Trophoblast cell (in vitro differentiated cells and primary cell): ENCODE data around the gene UGT2B15.
"Not testable (repeated sequence)": the region's sequence is repeated elsewhere in the genome, so short reads cannot be mapped to it uniquely, and the experiment has no call there.

Experiments used
- DNase-seq, 2 donors: peaks; one replicate each; pipeline ENCODE4 v3.0.0-alpha.2; 2016
- H2AFZ ChIP-seq: 2 replicates; pipeline ENCODE4 v1.6.1; 2013; ENCODE audit warnings: low read length, moderate library complexity, mild to moderate bottlenecking; ENCODE audit not compliant: insufficient read depth, poor library complexity
- H2AK5ac ChIP-seq: 2 replicates; pipeline ENCODE4 v1.6.1; 2013; ENCODE audit warnings: mild to moderate bottlenecking, low read length
- H2BK120ac ChIP-seq: 2 replicates; pipeline ENCODE4 v1.6.1; 2013; ENCODE audit warnings: low read length, mild to moderate bottlenecking, moderate library complexity; ENCODE audit not compliant: insufficient read depth, poor library complexity
- H2BK12ac ChIP-seq: 2 replicates; pipeline ENCODE4 v1.6.1; 2013; ENCODE audit warnings: mild to moderate bottlenecking, low read length, moderate library complexity
- H2BK5ac ChIP-seq: 2 replicates; pipeline ENCODE4 v1.6.1; 2013; ENCODE audit warnings: low read length, low read depth, moderate library complexity, mild to moderate bottlenecking; ENCODE audit not compliant: poor library complexity
- H3K14ac ChIP-seq: 2 replicates; pipeline ENCODE4 v1.6.1; 2013; ENCODE audit warnings: mild to moderate bottlenecking, low read length
- H3K18ac ChIP-seq: 2 replicates; pipeline ENCODE4 v1.6.1; 2013; ENCODE audit warnings: mild to moderate bottlenecking, low read length
- H3K23ac ChIP-seq: 2 replicates; pipeline ENCODE4 v1.6.1; 2013; ENCODE audit warnings: low read length
- H3K27ac ChIP-seq: 2 replicates; pipeline ENCODE4 v1.5.1; 2013; ENCODE audit warnings: low read depth, mild to moderate bottlenecking, inconsistent platforms, low read length, moderate library complexity
- H3K27me3 ChIP-seq: 2 replicates; pipeline ENCODE4 v1.6.1; 2013; ENCODE audit warnings: inconsistent platforms, mild to moderate bottlenecking, low read length, moderate library complexity; ENCODE audit not compliant: insufficient read depth
- H3K36me3 ChIP-seq, 2 experiments: 1 replicate in 1 of 2; 2 replicates in 1 of 2; pipeline ENCODE4 v1.6.1; 2013; ENCODE audit warnings: low read length in 2 of 2, mild to moderate bottlenecking in 2 of 2, moderate library complexity in 1 of 2; ENCODE audit not compliant: insufficient read depth in 2 of 2, control insufficient read depth in 1 of 2
- H3K4ac ChIP-seq: 2 replicates; pipeline ENCODE4 v1.6.1; 2013; ENCODE audit warnings: low read depth, mild to moderate bottlenecking, low read length, moderate library complexity
- H3K4me1 ChIP-seq, 2 experiments: 1 replicate in 1 of 2; 2 replicates in 1 of 2; pipeline ENCODE4 v1.6.1; 2013; ENCODE audit warnings: low read length in 2 of 2, mild to moderate bottlenecking in 2 of 2, moderate library complexity in 1 of 2; ENCODE audit not compliant: insufficient read depth in 2 of 2, control insufficient read depth in 1 of 2
- H3K4me2 ChIP-seq: 2 replicates; pipeline ENCODE4 v1.6.1; 2013; ENCODE audit warnings: inconsistent platforms, mild to moderate bottlenecking, low read length, moderate library complexity
- H3K4me3 ChIP-seq: 2 replicates; pipeline ENCODE4 v1.5.1; 2013; ENCODE audit warnings: mild to moderate bottlenecking, low read depth, low read length, inconsistent platforms
- H3K79me1 ChIP-seq: one replicate; pipeline ENCODE4 v1.6.1; 2013; ENCODE audit warnings: low read length
- H3K79me2 ChIP-seq: 2 replicates; pipeline ENCODE4 v1.6.1; 2013; ENCODE audit warnings: low read length, mild to moderate bottlenecking; ENCODE audit not compliant: control insufficient read depth, insufficient read depth, poor library complexity
- H3K9ac ChIP-seq: 2 replicates; pipeline ENCODE4 v1.6.1; 2013; ENCODE audit warnings: mild to moderate bottlenecking, low read length
- H3K9me3 ChIP-seq: 2 replicates; pipeline ENCODE4 v1.6.1; 2013; ENCODE audit warnings: low read depth, mild to moderate bottlenecking, control low read depth, inconsistent platforms, low read length; ENCODE audit not compliant: insufficient read depth
- H4K12ac ChIP-seq: 2 replicates; pipeline ENCODE4 v1.6.1; 2013; ENCODE audit warnings: low read depth, mild to moderate bottlenecking, low read length, moderate library complexity
- H4K8ac ChIP-seq: 2 replicates; pipeline ENCODE4 v1.6.1; 2013; ENCODE audit warnings: low read depth, mild to moderate bottlenecking, low read length, moderate library complexity
- H4K91ac ChIP-seq: one replicate; pipeline ENCODE4 v1.6.1; 2013; ENCODE audit warnings: low read depth, mild to moderate bottlenecking, low read length, moderate library complexity
- WGBS: extraction: QIAGEN DNeasy Blood & Tissue Kit; methylation state at CpG from one replicate; pipeline ENCODE4 v1.1.7; 2013; ENCODE audit warnings: missing lambda C conversion rate; ENCODE audit not compliant: insufficient read length, insufficient coverage; ENCODE audit errors: extremely low coverage; 5-methylcytosine and 5-hydroxymethylcytosine counted together

The UGT2B15 gene

DNA sequence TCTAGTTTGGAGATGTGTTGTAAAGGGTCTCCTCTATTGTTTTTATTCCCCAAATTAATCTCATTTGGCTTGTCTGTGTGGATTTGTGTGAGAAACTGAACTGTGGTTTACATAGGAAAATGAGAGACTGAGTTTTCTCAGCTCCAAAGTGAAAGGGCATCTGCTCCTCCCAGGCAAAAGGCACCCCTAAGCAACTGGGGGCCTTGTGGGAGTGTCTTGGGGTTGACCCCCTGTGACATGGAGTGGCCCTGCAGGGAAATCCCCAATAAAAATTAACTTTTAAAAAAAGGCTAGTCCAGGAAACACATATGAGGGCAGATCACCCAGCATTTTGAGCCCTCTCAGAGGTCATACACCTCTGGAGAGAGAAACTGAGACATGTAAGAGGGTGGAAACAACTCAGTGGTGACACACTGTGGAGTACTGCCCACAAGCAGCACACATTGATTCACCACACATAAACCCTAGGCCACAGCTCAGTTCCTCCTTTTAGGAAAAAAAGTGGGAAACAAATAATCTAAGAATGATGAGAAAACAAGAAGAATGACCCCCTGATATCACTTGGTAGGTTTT lies 13.3 kb downstream of the UGT2B15 start:
- not testable (repeated sequence) for H3K79me1 ChIP-seq, H3K9ac ChIP-seq, H2AFZ ChIP-seq, H3K23ac ChIP-seq, H3K14ac ChIP-seq, H3K4me1 ChIP-seq, H3K36me3 ChIP-seq, H3K4me2 ChIP-seq, H3K4me3 ChIP-seq, H3K27me3 ChIP-seq, H3K79me2 ChIP-seq, H2BK12ac ChIP-seq, H4K12ac ChIP-seq, H2BK120ac ChIP-seq, DNase-seq, H3K18ac ChIP-seq, H3K9me3 ChIP-seq, H2AK5ac ChIP-seq, H3K4ac ChIP-seq
- peak overlapping the region; percentile 68 for H4K91ac ChIP-seq
- H2BK5ac ChIP-seq: peak overlapping the region; percentile 79
- peak overlapping the region; percentile 74 for H3K27ac ChIP-seq
- peak overlapping the region; percentile 38 for H4K8ac ChIP-seq

DNA sequence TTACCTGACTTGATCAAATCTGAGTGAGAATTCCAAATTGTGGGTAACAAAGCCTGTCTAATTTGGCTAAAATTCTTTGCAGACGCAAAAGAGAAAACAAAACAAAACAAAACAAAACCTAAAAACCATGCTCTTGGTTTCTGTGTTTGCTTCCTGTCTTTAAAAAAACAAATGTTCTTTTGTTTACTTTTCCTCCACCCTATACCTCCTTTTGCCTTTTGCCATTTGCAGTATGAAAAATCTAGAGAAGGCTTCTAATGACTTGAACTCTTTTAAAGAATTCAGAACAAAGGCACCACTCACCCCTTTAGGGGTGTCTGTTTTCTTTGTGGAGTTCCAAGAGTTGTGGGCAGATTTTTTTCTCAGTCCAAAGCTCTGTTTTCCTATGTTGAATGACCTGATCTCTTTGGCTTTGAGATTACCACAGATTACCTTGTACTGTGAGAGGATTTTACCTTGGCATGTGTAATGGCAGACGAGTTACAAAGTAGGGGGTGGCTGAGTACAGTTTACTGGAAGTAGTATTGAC lies 13.9 kb downstream of the UGT2B15 start:
- not testable (repeated sequence) for H3K9me3 ChIP-seq, H3K27me3 ChIP-seq, H2BK5ac ChIP-seq, H3K23ac ChIP-seq, H3K79me1 ChIP-seq, H3K9ac ChIP-seq, H3K4me1 ChIP-seq, H4K12ac ChIP-seq, H3K4ac ChIP-seq, H3K36me3 ChIP-seq, H3K14ac ChIP-seq, H3K18ac ChIP-seq, H4K8ac ChIP-seq, H3K4me3 ChIP-seq, H2AFZ ChIP-seq, H2AK5ac ChIP-seq, H2BK120ac ChIP-seq, H2BK12ac ChIP-seq, H3K79me2 ChIP-seq, H3K4me2 ChIP-seq, H4K91ac ChIP-seq, DNase-seq
- WGBS: no CpG with 5 or more reads among the region's 2 CpGs
- H3K27ac ChIP-seq: peak overlapping the region; percentile 74

DNA sequence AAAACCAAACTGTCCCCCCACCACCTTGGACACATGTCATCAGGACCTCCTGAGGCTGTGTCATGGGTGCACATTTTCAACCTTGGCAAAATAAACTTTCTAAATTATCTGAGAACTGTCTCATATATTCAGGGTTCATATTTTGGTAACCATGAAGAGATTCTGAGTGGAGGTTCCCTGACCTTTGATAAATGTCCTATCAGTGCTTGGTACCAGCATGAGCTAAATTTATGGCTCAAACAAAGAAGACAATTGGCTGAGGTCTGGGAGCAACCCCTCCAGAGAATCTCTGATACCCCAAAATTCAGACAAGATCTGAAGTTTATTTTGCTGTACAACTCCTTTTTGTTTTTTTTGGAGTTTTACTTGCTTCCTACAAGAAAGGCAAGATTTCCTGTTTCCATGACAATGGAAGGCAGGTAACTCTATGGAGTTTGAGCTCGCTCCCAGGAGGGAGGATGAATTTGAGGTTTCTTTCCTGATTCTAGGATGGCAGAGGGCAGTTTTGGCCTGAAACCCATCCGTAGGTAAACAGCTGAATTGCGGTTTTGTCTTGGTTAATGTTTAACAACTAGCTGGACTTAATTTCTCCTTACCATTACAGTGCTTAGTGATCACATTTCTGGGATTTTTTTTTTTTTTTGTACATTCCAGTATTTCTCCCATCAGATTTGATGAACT lies 14.5 kb downstream of the UGT2B15 start:
- no peak overlapping the region for H2BK120ac ChIP-seq
- no CpG with 5 or more reads among the region's 3 CpGs for WGBS
- peak overlapping the region; percentile 80 for H4K91ac ChIP-seq
- peak overlapping the region; percentile 1 for H3K27ac ChIP-seq
- H3K79me2 ChIP-seq: no peaks in the 10 kb centered on the region
- H2AFZ ChIP-seq: no peak overlapping the region
- H3K18ac ChIP-seq: no peak overlapping the region
- H3K4me1 ChIP-seq: no peaks in the 10 kb centered on the region
- no peaks in the 10 kb centered on the region for H3K36me3 ChIP-seq
- H4K8ac ChIP-seq: no peak overlapping the region
- H3K4me3 ChIP-seq: no peak overlapping the region
- peak overlapping the region; percentile 69 for H2BK12ac ChIP-seq
- no peak for DNase-seq
- H3K4ac ChIP-seq: no peak overlapping the region
- H2AK5ac ChIP-seq: no peak overlapping the region
- no peak overlapping the region for H3K4me2 ChIP-seq
- no peak overlapping the region for H3K14ac ChIP-seq
- H3K27me3 ChIP-seq: no peaks in the 10 kb centered on the region
- no peaks in the 10 kb centered on the region for H3K9me3 ChIP-seq
- H3K79me1 ChIP-seq: peaks cover 1% of the 10 kb centered on the region
- no peak overlapping the region for H4K12ac ChIP-seq
- H2BK5ac ChIP-seq: peak overlapping the region; percentile 52
- H3K9ac ChIP-seq: no peak overlapping the region
- H3K23ac ChIP-seq: no peak overlapping the region

DNA sequence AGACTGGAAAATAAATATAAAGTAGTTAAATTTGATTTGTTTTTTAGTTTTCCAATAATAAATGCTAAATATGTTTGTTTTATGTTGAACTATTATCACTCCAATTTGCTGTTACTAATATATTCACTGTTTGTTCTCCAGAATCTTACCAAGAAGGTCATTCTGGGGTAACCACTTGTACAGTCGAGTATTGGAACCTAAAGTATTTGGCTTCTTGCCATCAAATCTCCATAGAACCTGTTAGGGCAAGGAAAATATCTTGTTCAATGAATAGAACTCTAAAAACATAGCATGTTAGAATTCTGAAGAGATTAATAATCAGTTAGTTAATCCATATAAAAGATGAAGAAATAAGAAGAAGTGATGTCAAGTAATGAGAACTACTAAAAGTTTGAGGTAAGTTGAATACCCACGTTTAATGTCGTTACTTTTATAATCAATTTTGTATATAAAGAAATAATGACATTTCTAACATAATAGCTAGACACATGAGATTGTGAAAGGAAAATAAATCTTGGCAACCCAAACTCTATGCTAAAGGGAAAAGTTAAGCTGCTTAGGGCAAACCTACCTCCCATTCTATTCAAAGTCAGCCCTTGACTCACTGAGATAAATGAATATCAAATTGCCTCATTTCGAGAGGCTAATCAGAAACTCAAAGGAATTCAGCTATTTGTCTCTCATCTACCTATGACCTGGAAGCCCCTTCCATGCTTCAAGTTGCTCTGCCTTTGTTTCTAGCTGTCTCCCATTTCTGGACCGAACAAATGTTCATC lies 15.3 kb downstream of the UGT2B15 start:
- Histone ChIP-seq H3K4ac (no peak overlapping the region), H3K4me2 (no peak overlapping the region), H4K91ac (peak overlapping the region; percentile 32), H3K23ac (no peak overlapping the region), H3K27me3 (no peaks in the 10 kb centered on the region), H4K12ac (no peak overlapping the region), H3K4me1 (no peaks in the 10 kb centered on the region), H3K18ac (no peak overlapping the region), H2AK5ac (no peak overlapping the region), H3K27ac (no peak overlapping the region), H3K4me3 (no peak overlapping the region), H2BK120ac (no peak overlapping the region), H2AFZ (no peak overlapping the region), H4K8ac (no peak overlapping the region), H3K79me1 (peaks cover 1% of the 10 kb centered on the region), H3K14ac (no peak overlapping the region), H3K9ac (no peak overlapping the region), H3K9me3 (no peaks in the 10 kb centered on the region), H3K36me3 (no peaks in the 10 kb centered on the region), H2BK5ac (no peak overlapping the region), H3K79me2 (no peaks in the 10 kb centered on the region), H2BK12ac (peak overlapping the region; percentile 49)
- no CpG with 5 or more reads among the region's 5 CpGs for WGBS
- no peak for DNase-seq
